Body of pancreas (tissue), 4 donors: ENCODE results near the gene SLC6A13. TPM values are rescaled to one million over a fixed set of nuclear protein-coding genes. Genes with fewer than 3 reads are reported as not detected.
"Not testable (repeated sequence)": the region's sequence is repeated elsewhere in the genome, so short reads cannot be mapped to it uniquely, and the experiment has no call there.

Source experiments
- ATAC-seq: fragments of 150-250 bp; one replicate; pipeline ENCODE4 v1.9.1; 2016
- DNase-seq, 4 donors: peaks; one replicate each; pipeline ENCODE4 v3.0.0-alpha.2; 2019
- H3K27ac ChIP-seq, 4 donors: fragments of 200-600 bp; sonication (generic); 1 replicate in 3 of 4; 2 replicates in 1 of 4; pipeline versions ENCODE4 v1.5.1 to v1.6.1; 2016 to 2019; ENCODE audit warnings: mild to moderate bottlenecking in 1 of 4, mixed read lengths in 1 of 4, moderate library complexity in 1 of 4
- H3K27me3 ChIP-seq, 2 donors: fragments of 200-600 bp; sonication (generic); one replicate each; pipeline ENCODE4 v1.6.0; 2016; ENCODE audit warnings: mild to moderate bottlenecking in 1 of 2
- H3K36me3 ChIP-seq, 2 donors: fragments of 200-600 bp; sonication (generic); replicated peaks in 1 of 2; 2 replicates each; pipeline ENCODE4 v1.5.1; 2016; ENCODE audit warnings: low read depth in 2 of 2; ENCODE audit not compliant: insufficient read depth in 1 of 2
- H3K4me1 ChIP-seq: fragments of 200-600 bp; sonication (generic); one replicate; pipeline ENCODE4 v1.6.0; 2016
- H3K4me3 ChIP-seq, 2 donors: fragments of 200-600 bp; sonication (generic); 1 replicate in 1 of 2; 2 replicates in 1 of 2; pipeline ENCODE4 v1.5.1; 2016 to 2019
- H3K9me3 ChIP-seq, 3 donors: fragments of 200-600 bp; sonication (generic); 1 replicate in 2 of 3; 2 replicates in 1 of 3; pipeline ENCODE4 v1.5.1; 2016
- CTCF ChIP-seq, 7 experiments: fragments of 450-650 bp in 4 of 7; fragments of 200-600 bp in 3 of 7; sonication (generic) in 3 of 7; IDR thresholded peaks; one replicate each; pipeline ENCODE4 v1.5.1; 2016 to 2019; ENCODE audit warnings: antibody characterized with exemption in 7 of 7
- POLR2A ChIP-seq, 3 donors: fragments of 450-650 bp; IDR thresholded peaks; one replicate each; pipeline ENCODE4 v1.6.1; 2016; ENCODE audit warnings: antibody characterized with exemption in 3 of 3, mild to moderate bottlenecking in 2 of 3
- WGBS, 2 donors: methylation state at CpG; one replicate each; pipeline ENCODE4 v1.1.5; 2017; 5-methylcytosine and 5-hydroxymethylcytosine counted together
- intact Hi-C: fragments of 100-400 bp; cut with DNase I; formaldehyde crosslinking; loops from one replicate; pipeline ENCODE4 v1.15.1; 2023
- total RNA-seq, 2 donors: library from RNA; depleted of rRNA; stranded (reverse); fragments of >200 nt; gene quantifications; one replicate each; pipeline ENCODE4 v1.1.0, GENCODE V29; 2016

Gene SLC6A13
- total RNA-seq, 2 donors from 2014 or later, result not detected

- H3K9me3 ChIP-seq, result no peaks in the 10 kb centered on the region
- no peaks in the 10 kb centered on the region for H3K27me3 ChIP-seq
- no peak overlapping the region for H3K27ac ChIP-seq
- DNase-seq (peak in 1 of 4 donors; percentile 28), ATAC-seq (no peak)
- H3K4me1 ChIP-seq, result no peaks in the 10 kb centered on the region
- WGBS, 2 donors, result 67 to 71% methylated on average over 12 to 13 of the region's 13 CpGs
- TF ChIP-seq POLR2A (IDR thresholded peaks at IDR 0.05) (no peak), CTCF (IDR thresholded peaks at IDR 0.05) (no peak)
- H3K36me3 ChIP-seq, result no peaks in the 10 kb centered on the region
- intact Hi-C loops, result no loop called here
- no peak overlapping the region for H3K4me3 ChIP-seq
Measured at GRCh38 chr12:237026-237815, 25.4 kb downstream of the SLC6A13 start.

- DNase-seq, result no peak
- no peak for TF ChIP-seq CTCF (IDR thresholded peaks at IDR 0.05)
- no peak for TF ChIP-seq POLR2A (IDR thresholded peaks at IDR 0.05)
- H3K27ac ChIP-seq, result no peak overlapping the region
- no peaks in the 10 kb centered on the region for H3K36me3 ChIP-seq
- ATAC-seq, result no peak
- no peak overlapping the region for H3K4me3 ChIP-seq
- no peaks in the 10 kb centered on the region for H3K9me3 ChIP-seq
- WGBS, 2 donors, result 64 to 71% methylated on average over 3 of the region's 3 CpGs
- intact Hi-C loops, result no loop called here
- H3K27me3 ChIP-seq, result no peaks in the 10 kb centered on the region
- no peaks in the 10 kb centered on the region for H3K4me1 ChIP-seq
Measured at GRCh38 chr12:236445-236844, 26.2 kb downstream of the SLC6A13 start.

DNA sequence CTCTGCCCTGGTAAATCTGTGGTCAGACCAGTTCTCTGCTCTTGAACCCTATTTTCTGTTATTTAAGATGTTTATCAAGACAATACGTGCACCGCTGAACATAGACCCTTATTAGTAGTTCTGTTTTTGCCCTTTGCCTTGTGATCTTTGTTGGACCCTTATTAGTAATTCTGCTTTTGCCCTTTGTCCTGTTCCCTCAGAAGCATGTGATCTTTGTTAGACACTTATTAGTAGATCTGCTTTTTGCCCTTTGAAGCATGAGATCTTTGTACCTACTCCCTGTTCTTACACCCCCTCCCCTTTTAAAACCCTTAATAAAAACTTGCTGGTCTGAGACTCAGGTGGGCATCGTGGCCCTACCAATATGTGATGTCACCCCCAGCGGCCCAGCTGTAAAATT lies 26.7 kb downstream of the SLC6A13 start:
- H3K4me1 ChIP-seq, H3K27ac ChIP-seq, intact Hi-C loops, ATAC-seq, H3K9me3 ChIP-seq, H3K27me3 ChIP-seq, H3K4me3 ChIP-seq, H3K36me3 ChIP-seq, DNase-seq: not testable (repeated sequence)
- 75% methylated on average over 4 of the region's 4 CpGs for WGBS, 2 donors

DNA sequence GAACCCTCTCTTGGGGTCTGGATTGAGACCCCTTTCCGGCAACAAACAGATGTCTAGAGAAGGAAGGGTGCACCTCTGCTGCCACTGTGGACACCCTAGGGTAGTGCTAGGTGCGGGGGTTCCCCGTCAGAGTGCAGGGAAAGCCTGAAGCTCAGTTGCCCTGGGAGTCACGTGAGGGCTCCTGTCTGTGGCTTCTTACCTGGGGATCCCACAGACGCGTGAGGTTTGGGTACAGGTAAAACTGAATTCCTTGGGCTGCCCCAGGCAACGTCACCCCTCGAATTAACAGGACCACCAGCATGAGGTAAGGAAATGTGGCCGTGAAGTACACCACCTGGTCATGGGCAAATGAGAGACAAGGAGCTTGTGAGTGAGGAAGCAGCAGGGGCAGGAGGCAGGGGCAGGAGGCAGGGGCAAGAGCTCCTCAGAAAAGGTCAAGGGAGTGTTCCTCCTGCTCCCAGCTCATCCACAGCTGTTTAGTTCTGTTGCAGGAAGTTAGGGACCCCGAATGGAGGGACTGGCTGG lies 27.7 kb downstream of the SLC6A13 start:
- no peaks in the 10 kb centered on the region for H3K4me1 ChIP-seq
- H3K27me3 ChIP-seq, result no peaks in the 10 kb centered on the region
- ATAC-seq (no peak), DNase-seq (no peak)
- H3K36me3 ChIP-seq, result no peaks in the 10 kb centered on the region
- no peak overlapping the region for H3K27ac ChIP-seq
- H3K9me3 ChIP-seq, result no peaks in the 10 kb centered on the region
- WGBS, 2 donors, result 89 to 94% methylated on average over 6 to 10 of the region's 10 CpGs
- intact Hi-C loops, result no loop called here
- H3K4me3 ChIP-seq, result no peak overlapping the region
- TF ChIP-seq POLR2A (IDR thresholded peaks at IDR 0.05) (no peak), CTCF (IDR thresholded peaks at IDR 0.05) (no peak)

DNA sequence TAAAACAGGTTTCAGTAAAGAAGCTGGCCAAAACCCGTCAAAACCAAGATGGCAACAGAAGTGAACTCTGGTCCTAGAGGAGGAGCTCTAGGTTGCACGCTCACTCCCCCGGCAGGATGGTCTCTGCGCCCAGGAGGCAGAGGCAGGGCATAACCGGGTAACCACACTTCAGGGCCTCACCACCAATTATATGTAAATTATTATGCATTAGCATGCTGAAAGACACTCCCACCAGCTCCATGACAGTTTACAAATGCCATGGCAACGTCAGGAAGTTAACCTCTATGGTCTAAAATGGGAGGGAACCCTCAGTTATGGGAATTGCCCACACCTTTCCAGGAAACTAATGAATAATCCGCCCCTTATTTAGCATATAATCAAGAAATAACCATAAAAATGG lies 28.6 kb downstream of the SLC6A13 start:
- intact Hi-C loops, result no loop called here
- H3K27me3 ChIP-seq, result no peaks in the 10 kb centered on the region
- DNase-seq (no peak), ATAC-seq (no peak)
- no peak overlapping the region for H3K27ac ChIP-seq
- no peaks in the 10 kb centered on the region for H3K4me1 ChIP-seq
- no peak overlapping the region for H3K4me3 ChIP-seq
- WGBS, 2 donors, result 68 to 79% methylated on average over 6 to 7 of the region's 7 CpGs
- H3K9me3 ChIP-seq, result no peaks in the 10 kb centered on the region
- TF ChIP-seq POLR2A (IDR thresholded peaks at IDR 0.05) (no peak), CTCF (IDR thresholded peaks at IDR 0.05) (no peak)
- H3K36me3 ChIP-seq, result no peaks in the 10 kb centered on the region
